Gastroesophageal sphincter (tissue), 3 donors: ENCODE results near the gene SLC7A8.

Experiments used
- CTCF ChIP-seq, 4 experiments: fragments of 200-600 bp in 2 of 4; fragments of 450-650 bp in 2 of 4; sonication (generic) in 1 of 4; IDR thresholded peaks; one replicate each; pipeline ENCODE4 v1.5.1; 2017 to 2019; ENCODE audit warnings: antibody characterized with exemption in 4 of 4, mild to moderate bottlenecking in 2 of 4, moderate library complexity in 2 of 4
- EP300 ChIP-seq: sonication (generic); formaldehyde crosslinking; IDR thresholded peaks from one replicate; pipeline ENCODE4 v1.6.1; 2017; ENCODE audit warnings: antibody characterized with exemption, mild to moderate bottlenecking
- POLR2A ChIP-seq, 2 donors: fragments of 450-650 bp; IDR thresholded peaks; one replicate each; pipeline ENCODE4 v1.6.1; 2017; ENCODE audit warnings: antibody characterized with exemption in 2 of 2, mild to moderate bottlenecking in 2 of 2, moderate library complexity in 1 of 2
- POLR2AphosphoS5 ChIP-seq: sonication (generic); formaldehyde crosslinking; IDR thresholded peaks from one replicate; pipeline ENCODE4 v1.6.1; 2017; ENCODE audit warnings: antibody characterized with exemption

- TF ChIP-seq CTCF (IDR thresholded peaks at IDR 0.05) (no peak), POLR2A (IDR thresholded peaks at IDR 0.05) (no peak), EP300 (no peak), POLR2AphosphoS5 (no peak)
Observed at GRCh38 chr14:23086565-23086964, 96.9 kb downstream of the SLC7A8 start.
